ENCODE results near the gene TMC8.

DNA sequence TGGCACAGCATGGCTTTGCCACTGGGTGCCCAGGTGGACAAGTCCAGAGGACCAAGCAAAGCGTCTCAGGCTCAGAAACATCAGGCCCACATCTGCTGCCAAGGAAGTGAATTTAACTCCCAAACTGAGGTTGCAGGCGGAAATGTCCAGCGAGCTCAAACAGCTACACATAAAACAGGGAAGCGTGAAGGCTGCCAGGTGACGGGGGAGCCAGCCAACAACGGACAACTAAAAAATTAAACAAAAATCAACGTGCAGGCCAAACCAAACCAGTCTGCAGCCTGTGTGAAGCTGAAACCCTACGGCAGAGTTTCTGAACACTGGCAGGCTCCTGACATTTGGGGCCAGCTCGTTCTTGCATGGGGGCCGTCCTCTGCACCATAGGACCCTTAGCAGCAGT is 53.8 kb downstream of the TMC8 start:
- no peak for TF ChIP-seq EZH2 (IDR thresholded peaks at IDR 0.05; ENCODE audit: borderline replicate concordance, low read length)
- TF ChIP-seq, protein P1, sequence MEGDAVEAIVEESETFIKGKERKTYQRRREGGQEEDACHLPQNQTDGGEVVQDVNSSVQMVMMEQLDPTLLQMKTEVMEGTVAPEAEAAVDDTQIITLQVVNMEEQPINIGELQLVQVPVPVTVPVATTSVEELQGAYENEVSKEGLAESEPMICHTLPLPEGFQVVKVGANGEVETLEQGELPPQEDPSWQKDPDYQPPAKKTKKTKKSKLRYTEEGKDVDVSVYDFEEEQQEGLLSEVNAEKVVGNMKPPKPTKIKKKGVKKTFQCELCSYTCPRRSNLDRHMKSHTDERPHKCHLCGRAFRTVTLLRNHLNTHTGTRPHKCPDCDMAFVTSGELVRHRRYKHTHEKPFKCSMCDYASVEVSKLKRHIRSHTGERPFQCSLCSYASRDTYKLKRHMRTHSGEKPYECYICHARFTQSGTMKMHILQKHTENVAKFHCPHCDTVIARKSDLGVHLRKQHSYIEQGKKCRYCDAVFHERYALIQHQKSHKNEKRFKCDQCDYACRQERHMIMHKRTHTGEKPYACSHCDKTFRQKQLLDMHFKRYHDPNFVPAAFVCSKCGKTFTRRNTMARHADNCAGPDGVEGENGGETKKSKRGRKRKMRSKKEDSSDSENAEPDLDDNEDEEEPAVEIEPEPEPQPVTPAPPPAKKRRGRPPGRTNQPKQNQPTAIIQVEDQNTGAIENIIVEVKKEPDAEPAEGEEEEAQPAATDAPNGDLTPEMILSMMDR (conservative IDR thresholded peaks at IDR 0.05 in 1 of 2, IDR thresholded peaks at IDR 0.05 in 1 of 2; ENCODE audit: extremely low read depth in 1 of 2, insufficient read depth in 1 of 2, low read depth in 1 of 2, low read length in 2 of 2) = no peak

Data from mammary epithelial cell (primary cell).